ENCODE results near the gene ATG2B.

The ATG2B gene

DNA sequence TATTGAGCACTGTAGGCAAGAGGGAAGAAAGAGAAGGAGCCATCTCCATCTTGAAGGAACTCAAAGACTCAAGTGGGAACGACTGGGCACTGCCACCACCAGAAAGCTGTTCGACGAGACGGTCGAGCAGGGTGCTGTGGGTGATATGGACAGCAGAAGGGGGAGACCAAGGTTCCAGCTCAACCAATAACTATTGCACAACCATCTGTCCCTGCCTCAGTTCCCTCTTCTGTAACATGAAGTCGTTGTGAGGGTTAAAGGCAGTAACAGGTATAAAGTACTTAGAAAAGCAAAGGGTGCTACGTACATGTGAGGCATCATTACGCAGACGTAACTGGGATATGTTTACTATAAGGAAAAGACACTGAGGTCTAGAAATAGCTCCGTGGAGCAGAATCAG lies 121.0 kb downstream of the ATG2B start:
- TF ChIP-seq TAF1 (IDR thresholded peaks at IDR 0.05; ENCODE audit: low read depth, low read length) (no peak), POU2F2 (IDR thresholded peaks at IDR 0.05; ENCODE audit: low read depth, low read length) (no peak), PAX5 (IDR thresholded peaks at IDR 0.05; ENCODE audit: insufficient read depth, low read length, severe bottlenecking) (no peak), POLR2AphosphoS5 (IDR thresholded peaks at IDR 0.05; ENCODE audit: low read depth, low read length) (no peak), SPI1 (IDR thresholded peaks at IDR 0.05; ENCODE audit: low read depth, low read length) (no peak), POLR2A (IDR thresholded peaks at IDR 0.05; ENCODE audit: low read depth, low read length) (no peak)
- DNase-seq (ENCODE audit: insufficient read length, low spot score) (no peak), FAIRE-seq (no peak)

DNA sequence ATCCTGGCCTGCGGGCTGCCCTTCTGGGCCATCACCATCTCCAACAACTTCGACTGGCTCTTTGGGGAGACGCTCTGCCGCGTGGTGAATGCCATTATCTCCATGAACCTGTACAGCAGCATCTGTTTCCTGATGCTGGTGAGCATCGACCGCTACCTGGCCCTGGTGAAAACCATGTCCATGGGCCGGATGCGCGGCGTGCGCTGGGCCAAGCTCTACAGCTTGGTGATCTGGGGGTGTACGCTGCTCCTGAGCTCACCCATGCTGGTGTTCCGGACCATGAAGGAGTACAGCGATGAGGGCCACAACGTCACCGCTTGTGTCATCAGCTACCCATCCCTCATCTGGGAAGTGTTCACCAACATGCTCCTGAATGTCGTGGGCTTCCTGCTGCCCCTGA lies 122.5 kb downstream of the ATG2B start:
- TF ChIP-seq POU2F2 (IDR thresholded peaks at IDR 0.05; ENCODE audit: low read depth, low read length) (no peak), TAF1 (IDR thresholded peaks at IDR 0.05; ENCODE audit: low read depth, low read length) (no peak), PAX5 (IDR thresholded peaks at IDR 0.05; ENCODE audit: insufficient read depth, low read length, severe bottlenecking) (no peak), POLR2A (IDR thresholded peaks at IDR 0.05; ENCODE audit: low read depth, low read length) (no peak), SPI1 (IDR thresholded peaks at IDR 0.05; ENCODE audit: low read depth, low read length) (no peak)
- DNase-seq (ENCODE audit: insufficient read length, low spot score): no peak
- FAIRE-seq: no peak

DNA sequence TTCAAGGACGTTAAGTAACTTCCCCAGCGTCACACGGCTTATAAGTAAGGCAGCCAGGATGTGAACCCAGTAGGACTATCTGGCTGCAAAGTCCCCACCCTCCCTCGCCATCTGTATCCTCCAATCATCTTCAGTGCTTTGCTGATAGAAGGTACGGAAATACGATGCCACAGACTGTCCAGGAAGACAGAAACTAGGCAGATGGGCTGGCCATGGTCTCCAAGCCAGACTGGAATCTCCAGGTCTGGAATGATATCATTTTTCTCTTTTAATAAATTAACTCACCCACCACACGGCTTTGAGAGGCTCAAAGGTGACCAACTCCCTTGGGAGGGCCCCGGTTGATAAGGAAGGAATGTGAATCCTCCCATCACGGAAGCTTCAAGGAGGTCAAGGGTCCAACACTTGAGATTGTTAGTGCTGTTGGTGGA lies 123.4 kb downstream of the ATG2B start:
- TF ChIP-seq POU2F2 (IDR thresholded peaks at IDR 0.05; ENCODE audit: low read depth, low read length) (no peak), SPI1 (IDR thresholded peaks at IDR 0.05; ENCODE audit: low read depth, low read length) (no peak)
- FAIRE-seq (no peak), DNase-seq (ENCODE audit: insufficient read length, low spot score) (no peak)

DNA sequence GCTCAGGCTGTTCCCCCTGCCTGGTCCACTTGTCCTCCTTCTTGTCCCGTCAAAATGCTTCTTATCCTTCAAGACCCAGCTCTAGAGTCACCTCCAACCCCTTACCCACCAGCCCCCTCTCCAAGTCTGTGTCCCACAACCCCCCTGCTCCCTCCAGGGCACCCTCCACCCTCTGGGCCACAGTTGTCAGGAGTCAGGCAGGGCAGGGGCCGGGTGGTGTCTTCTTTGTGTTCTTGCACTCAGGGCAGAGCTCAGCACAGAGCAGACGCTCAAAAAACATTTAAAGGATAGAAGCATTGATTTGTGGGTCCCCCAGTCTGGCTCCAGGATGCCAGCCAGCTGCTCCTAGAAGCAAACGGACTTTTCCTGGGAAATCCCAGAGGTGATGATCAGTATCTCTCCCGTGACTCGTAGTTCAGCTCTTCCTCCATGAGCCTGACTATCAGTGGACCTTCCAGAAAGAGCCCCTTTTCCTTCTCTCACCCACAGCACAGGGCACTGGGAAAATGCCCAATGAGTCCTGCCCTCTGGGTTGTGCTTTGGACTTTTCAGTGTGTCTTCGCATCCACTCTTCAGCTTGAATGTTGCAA lies 124.4 kb downstream of the ATG2B start:
- DNase-seq (ENCODE audit: insufficient read length, low spot score) (no peak), FAIRE-seq (no peak)
- TF ChIP-seq PAX5 (IDR thresholded peaks at IDR 0.05; ENCODE audit: insufficient read depth, low read length, severe bottlenecking) (no peak), POLR2AphosphoS5 (IDR thresholded peaks at IDR 0.05; ENCODE audit: low read depth, low read length) (no peak), SPI1 (IDR thresholded peaks at IDR 0.05; ENCODE audit: low read depth, low read length) (no peak), TAF1 (IDR thresholded peaks at IDR 0.05; ENCODE audit: low read depth, low read length) (no peak), POLR2A (IDR thresholded peaks at IDR 0.05; ENCODE audit: low read depth, low read length) (no peak), POU2F2 (IDR thresholded peaks at IDR 0.05; ENCODE audit: low read depth, low read length) (no peak)

DNA sequence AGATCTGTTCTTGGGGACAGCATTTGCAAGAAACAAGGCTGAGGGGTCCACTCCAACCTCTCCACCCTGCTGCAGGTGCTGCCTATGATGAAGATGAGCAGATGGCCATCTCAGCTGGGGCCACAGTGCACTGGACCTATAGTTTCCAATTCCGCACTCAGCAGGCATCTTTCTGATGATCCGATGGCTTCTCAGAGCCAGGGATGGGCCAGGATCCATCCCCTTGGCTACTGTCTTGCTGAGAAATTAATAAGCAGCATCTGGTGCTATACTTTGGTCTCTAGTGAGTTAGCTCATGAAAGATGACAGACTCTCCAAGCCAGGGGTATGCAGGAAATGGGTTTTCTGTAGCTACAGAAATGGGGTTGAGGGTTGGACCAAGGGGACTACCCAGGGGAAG lies 125.5 kb downstream of the ATG2B start:
- TF ChIP-seq POLR2A (IDR thresholded peaks at IDR 0.05; ENCODE audit: low read depth, low read length) (no peak), SPI1 (IDR thresholded peaks at IDR 0.05; ENCODE audit: low read depth, low read length) (no peak), PAX5 (IDR thresholded peaks at IDR 0.05; ENCODE audit: insufficient read depth, low read length, severe bottlenecking) (no peak), TAF1 (IDR thresholded peaks at IDR 0.05; ENCODE audit: low read depth, low read length) (no peak), POLR2AphosphoS5 (IDR thresholded peaks at IDR 0.05; ENCODE audit: low read depth, low read length) (no peak), POU2F2 (IDR thresholded peaks at IDR 0.05; ENCODE audit: low read depth, low read length) (no peak)
- DNase-seq (ENCODE audit: insufficient read length, low spot score) (no peak), FAIRE-seq (no peak)

DNA sequence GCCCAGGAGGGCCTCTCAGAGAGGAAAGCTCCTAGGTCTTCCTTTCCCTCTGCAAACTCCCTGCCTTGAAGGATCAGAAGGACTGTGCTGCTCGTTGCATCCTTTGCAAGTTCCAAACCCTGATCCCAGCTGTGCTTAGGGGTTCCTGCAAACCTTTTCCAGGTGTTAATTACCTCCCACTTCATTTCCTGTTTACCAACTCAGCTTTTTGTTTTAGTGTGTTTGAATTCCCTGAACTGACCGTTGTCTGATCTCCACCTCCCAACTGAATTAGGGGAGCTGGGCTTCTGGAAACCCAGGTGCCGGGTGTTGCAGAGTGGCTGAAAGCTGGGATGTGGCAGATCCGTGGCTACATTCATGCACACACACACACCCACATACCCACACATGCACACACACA lies 127.7 kb downstream of the ATG2B start:
- TF ChIP-seq POLR2AphosphoS5 (IDR thresholded peaks at IDR 0.05; ENCODE audit: low read depth, low read length): no peak
- no peak for TF ChIP-seq SPI1 (IDR thresholded peaks at IDR 0.05; ENCODE audit: low read depth, low read length)
- no peak for TF ChIP-seq POLR2A (IDR thresholded peaks at IDR 0.05; ENCODE audit: low read depth, low read length)
- no peak for TF ChIP-seq TAF1 (IDR thresholded peaks at IDR 0.05; ENCODE audit: low read depth, low read length)
- no peak for TF ChIP-seq POU2F2 (IDR thresholded peaks at IDR 0.05; ENCODE audit: low read depth, low read length)
- no peak for TF ChIP-seq PAX5 (IDR thresholded peaks at IDR 0.05; ENCODE audit: insufficient read depth, low read length, severe bottlenecking)
- no peak for DNase-seq (ENCODE audit: insufficient read length, low spot score)
- no peak for FAIRE-seq

DNA sequence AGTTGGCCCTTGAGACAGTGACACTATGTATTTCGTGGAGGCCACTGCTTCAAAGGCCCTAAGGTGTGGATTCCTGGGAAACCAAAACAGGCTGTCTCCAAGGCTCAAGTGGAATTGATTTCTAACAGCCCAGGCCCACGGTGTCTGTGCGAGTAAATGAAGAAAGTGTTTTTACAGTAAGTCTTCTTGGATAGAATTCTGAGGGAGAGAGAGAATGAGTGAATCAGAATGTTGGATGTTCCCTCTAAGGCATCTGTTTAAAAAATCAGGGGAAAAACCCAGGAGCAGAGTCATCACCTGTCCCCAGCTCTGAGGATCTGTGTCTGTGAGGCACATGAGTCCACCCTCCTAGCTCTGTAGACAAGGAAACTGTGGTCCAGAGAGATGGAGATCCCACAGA lies 129.5 kb downstream of the ATG2B start:
- TF ChIP-seq POLR2AphosphoS5 (IDR thresholded peaks at IDR 0.05; ENCODE audit: low read depth, low read length) (no peak), PAX5 (IDR thresholded peaks at IDR 0.05; ENCODE audit: insufficient read depth, low read length, severe bottlenecking) (no peak), SPI1 (IDR thresholded peaks at IDR 0.05; ENCODE audit: low read depth, low read length) (no peak), POLR2A (IDR thresholded peaks at IDR 0.05; ENCODE audit: low read depth, low read length) (no peak), POU2F2 (IDR thresholded peaks at IDR 0.05; ENCODE audit: low read depth, low read length) (no peak), TAF1 (IDR thresholded peaks at IDR 0.05; ENCODE audit: low read depth, low read length) (no peak)
- FAIRE-seq (no peak), DNase-seq (ENCODE audit: insufficient read length, low spot score) (no peak)

DNA sequence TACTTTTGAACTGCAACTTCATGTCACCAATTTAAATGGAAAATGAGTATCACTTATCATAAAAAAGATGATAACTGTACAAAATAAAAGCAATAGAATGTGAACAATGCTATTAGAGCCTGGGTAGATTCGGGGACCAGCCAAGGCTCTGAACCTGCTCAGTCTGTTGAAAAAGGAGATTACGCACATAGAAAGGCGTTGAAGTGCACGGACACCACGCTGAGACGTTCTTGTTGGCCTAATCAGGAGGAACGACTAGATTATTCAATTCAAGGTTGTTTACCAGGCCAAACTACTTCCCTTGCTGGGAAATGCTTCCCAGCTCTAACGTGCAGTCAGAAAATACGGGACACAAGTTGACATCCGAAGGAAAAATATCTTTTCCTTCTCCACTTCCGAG lies 130.6 kb downstream of the ATG2B start:
- no peak for FAIRE-seq
- TF ChIP-seq POLR2A (IDR thresholded peaks at IDR 0.05; ENCODE audit: low read depth, low read length) (no peak), SPI1 (IDR thresholded peaks at IDR 0.05; ENCODE audit: low read depth, low read length) (no peak), POLR2AphosphoS5 (IDR thresholded peaks at IDR 0.05; ENCODE audit: low read depth, low read length) (no peak), TAF1 (IDR thresholded peaks at IDR 0.05; ENCODE audit: low read depth, low read length) (no peak), PAX5 (IDR thresholded peaks at IDR 0.05; ENCODE audit: insufficient read depth, low read length, severe bottlenecking) (no peak), POU2F2 (IDR thresholded peaks at IDR 0.05; ENCODE audit: low read depth, low read length) (no peak)
- no peak for DNase-seq (ENCODE audit: insufficient read length, low spot score)

DNA sequence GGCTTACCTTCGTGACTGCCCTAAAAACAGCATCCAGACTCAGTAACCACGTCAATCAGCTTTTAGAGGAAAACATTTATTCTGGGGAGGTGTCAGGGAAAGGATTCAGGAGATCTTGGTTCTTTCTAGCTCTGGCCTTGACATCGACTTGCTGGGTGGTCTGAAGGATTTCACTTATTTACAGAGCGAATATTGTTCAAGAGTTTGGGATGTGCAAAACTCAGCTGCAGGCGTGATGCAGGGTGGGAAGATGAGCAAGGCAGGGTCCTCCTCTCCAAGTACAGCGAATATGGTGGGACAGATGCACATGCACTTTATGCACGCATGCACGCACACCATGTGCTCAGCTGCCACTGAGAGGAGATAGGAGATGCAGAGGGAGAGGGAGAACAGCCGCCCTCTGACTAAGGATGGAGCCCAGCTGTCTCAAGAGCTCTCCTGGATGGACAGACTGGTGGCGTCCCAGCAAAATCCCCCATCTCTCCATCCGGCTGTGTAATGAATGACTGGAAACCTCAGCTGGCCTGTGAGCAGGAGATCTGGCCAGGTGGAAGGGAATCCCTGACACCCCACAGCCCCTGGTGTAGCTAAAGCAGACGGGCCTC lies 131.5 kb downstream of the ATG2B start:
- FAIRE-seq (no peak), DNase-seq (ENCODE audit: insufficient read length, low spot score) (no peak)
- TF ChIP-seq POU2F2 (IDR thresholded peaks at IDR 0.05; ENCODE audit: low read depth, low read length) (no peak), POLR2AphosphoS5 (IDR thresholded peaks at IDR 0.05; ENCODE audit: low read depth, low read length) (no peak), SPI1 (IDR thresholded peaks at IDR 0.05; ENCODE audit: low read depth, low read length) (no peak), TAF1 (IDR thresholded peaks at IDR 0.05; ENCODE audit: low read depth, low read length) (no peak), PAX5 (IDR thresholded peaks at IDR 0.05; ENCODE audit: insufficient read depth, low read length, severe bottlenecking) (no peak)

DNA sequence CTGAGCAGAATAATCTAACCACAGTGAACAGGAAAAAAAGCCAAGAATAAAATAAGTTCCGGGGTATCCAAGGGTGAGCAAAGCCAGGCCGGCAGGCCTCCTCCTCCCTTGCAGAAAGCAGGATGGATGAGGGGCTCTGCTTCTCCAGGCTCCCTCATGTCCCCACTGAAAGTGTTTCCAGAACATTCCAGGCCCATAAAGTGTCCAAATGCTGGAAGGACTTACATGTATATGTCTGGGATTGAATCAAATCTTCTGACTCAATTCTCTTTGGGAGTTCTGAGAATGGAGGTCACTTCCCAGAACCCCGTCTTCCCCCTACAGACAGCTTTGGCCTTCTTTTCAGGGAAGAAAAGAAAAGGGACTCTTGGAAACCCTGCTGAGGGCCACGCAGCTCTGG lies 132.1 kb downstream of the ATG2B start:
- FAIRE-seq (no peak), DNase-seq (ENCODE audit: insufficient read length, low spot score) (no peak)
- TF ChIP-seq POLR2A (IDR thresholded peaks at IDR 0.05; ENCODE audit: low read depth, low read length): no peak
- no peak for TF ChIP-seq SPI1 (IDR thresholded peaks at IDR 0.05; ENCODE audit: low read depth, low read length)
- TF ChIP-seq TAF1 (IDR thresholded peaks at IDR 0.05; ENCODE audit: low read depth, low read length): no peak
- no peak for TF ChIP-seq POLR2AphosphoS5 (IDR thresholded peaks at IDR 0.05; ENCODE audit: low read depth, low read length)
- no peak for TF ChIP-seq POU2F2 (IDR thresholded peaks at IDR 0.05; ENCODE audit: low read depth, low read length)
- TF ChIP-seq PAX5 (IDR thresholded peaks at IDR 0.05; ENCODE audit: insufficient read depth, low read length, severe bottlenecking): no peak

Measured in GM12891 (cell line).